Activated CD4-positive, alpha-beta memory T cell treated with anti-CD3 and anti-CD28 coated beads for 36 hours (primary cell): Measurements from ENCODE around the gene MLEC. TPM values are rescaled to one million over a fixed set of nuclear protein-coding genes. Genes with fewer than 3 reads are reported as not detected.

Experiments used
- CTCF ChIA-PET: fragments of 350-600 bp; sonication (Branson Sonifier 250); formaldehyde crosslinking; loops from one replicate; lab custom pipeline; 2021; ENCODE audit warnings: antibody characterized with exemption, inconsistent platforms; lab: Charles Lee
- POLR2A ChIA-PET: fragments of 350-600 bp; sonication (Branson Sonifier 250); formaldehyde crosslinking; loops from one replicate; lab custom pipeline; 2021; ENCODE audit warnings: antibody characterized with exemption; lab: Charles Lee
- DNase-seq: peaks from one replicate; pipeline ENCODE4 v3.0.0-alpha.2; 2020
- H3K27ac Mint-ChIP-seq: one replicate; pipeline ENCODE4 v1.8.0; 2021; ENCODE audit warnings: mixed read lengths
- H3K27me3 Mint-ChIP-seq: one replicate; pipeline ENCODE4 v1.8.0; 2021; ENCODE audit warnings: mixed read lengths
- H3K36me3 Mint-ChIP-seq: one replicate; pipeline ENCODE4 v1.8.0; 2021; ENCODE audit warnings: mixed read lengths
- H3K4me1 Mint-ChIP-seq: one replicate; pipeline ENCODE4 v1.8.0; 2021; ENCODE audit warnings: low read depth, mixed read lengths
- H3K4me3 Mint-ChIP-seq: one replicate; pipeline ENCODE4 v1.8.0; 2021; ENCODE audit warnings: mild to moderate bottlenecking, mixed read lengths
- H3K9me3 Mint-ChIP-seq: one replicate; pipeline ENCODE4 v1.8.0; 2021; ENCODE audit warnings: mixed read lengths
- intact Hi-C: fragments of 100-400 bp; cut with micrococcal nuclease; formaldehyde crosslinking; loops from one replicate; pipeline ENCODE4 v1.15.1; 2023
- total RNA-seq, 2 experiments: library from RNA; stranded (reverse); gene quantifications; one replicate each; pipeline ENCODE4 v1.2.3, GENCODE V29; 2021

MLEC gene
- total RNA-seq, 2 experiments from 2014 or later = 92.9 to 93.7 TPM

GRCh38 chr12:120685522-120685921 is 1.4 kb upstream of the MLEC start:
- peaks cover 3% of the 10 kb centered on the region for H3K36me3 Mint-ChIP-seq
- no peaks in the 10 kb centered on the region for H3K9me3 Mint-ChIP-seq
- intact Hi-C loops = loop anchor here (5.0 to 10.0 kb wide), 6 partner anchors 42 to 529 kb away; partner anchors contain the start of genes ACADS, P2RX4, RNU4-1 and RNU4-2
- H3K27me3 Mint-ChIP-seq = no peaks in the 10 kb centered on the region
- CTCF ChIA-PET = interaction anchor here (0.7 to 7.1 kb wide), 2 partner anchors 38 to 274 kb away, joined by 3 to 44 read pairs; no protein-coding TSS in a partner anchor
- no peak overlapping the region for H3K4me3 Mint-ChIP-seq
- H3K27ac Mint-ChIP-seq = no peak overlapping the region
- POLR2A ChIA-PET = interaction anchor here (0.6 to 2.4 kb wide), 5 partner anchors 8 to 350 kb away, joined by 3 to 15 read pairs (median 3); partner anchors contain the start of gene UNC119B
- no peak for DNase-seq
- peaks cover 39% of the 10 kb centered on the region for H3K4me1 Mint-ChIP-seq

DNA sequence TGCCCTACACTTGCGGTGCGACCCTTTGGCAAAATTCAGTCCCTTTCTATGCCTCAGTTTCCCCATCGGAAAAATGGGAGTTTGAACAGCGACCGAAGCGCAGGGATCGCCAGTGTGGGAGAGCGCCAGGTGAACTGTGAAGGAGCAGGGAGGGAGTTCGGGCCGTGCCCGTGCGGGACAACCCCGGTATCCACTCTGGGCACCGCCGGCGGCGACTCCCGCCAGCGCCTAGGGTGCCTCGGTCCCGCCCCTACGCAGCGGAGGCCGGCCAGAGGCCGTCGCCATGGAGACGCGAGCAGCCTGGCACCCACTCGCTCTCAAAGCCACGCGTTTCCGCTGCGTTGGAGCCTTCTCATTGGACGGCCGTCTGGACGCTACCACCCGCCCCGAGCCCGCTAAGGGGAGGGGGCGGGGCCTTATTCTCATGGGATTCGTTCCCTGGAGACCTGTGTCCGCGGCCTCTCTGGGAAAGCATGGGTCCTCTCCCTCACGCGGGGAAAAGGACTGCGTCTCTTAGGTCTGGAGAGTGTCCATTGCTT is 729 bp upstream of the MLEC start:
- Mint-ChIP-seq H3K4me1 (peaks cover 46% of the 10 kb centered on the region), H3K36me3 (peaks cover 3% of the 10 kb centered on the region), H3K4me3 (peak overlapping the region; percentile 81), H3K9me3 (no peaks in the 10 kb centered on the region), H3K27ac (peak overlapping the region; percentile 91), H3K27me3 (no peaks in the 10 kb centered on the region)
- peak; percentile 98 for DNase-seq
- ChIA-PET POLR2A (interaction anchor here (0.9 to 2.4 kb wide), 3 partner anchors 24 to 105 kb away, joined by 3 to 15 read pairs (median 4); partner anchors contain the start of genes CABP1, POP5 and UNC119B), CTCF (interaction anchor here (0.7 to 7.1 kb wide), 3 partner anchors 21 to 104 kb away, joined by 3 to 44 read pairs (median 10); partner anchors contain the start of gene POP5)
- intact Hi-C loops = loop anchor here (1.0 to 10.0 kb wide), 14 partner anchors 25 to 715 kb away; partner anchors contain the start of genes ACADS, COX6A1, P2RX4 and POP5

- ChIA-PET POLR2A (interaction anchor here (1.4 to 2.4 kb wide), 3 partner anchors 9 to 106 kb away, joined by 3 to 15 read pairs (median 4); partner anchors contain the start of genes POP5 and UNC119B), CTCF (interaction anchor here (1.3 to 7.1 kb wide), 3 partner anchors 24 to 105 kb away, joined by 3 to 44 read pairs (median 11); no protein-coding TSS in a partner anchor)
- peak overlapping the region; percentile 42 for H3K27ac Mint-ChIP-seq
- peaks cover 57% of the 10 kb centered on the region for H3K4me1 Mint-ChIP-seq
- no peaks in the 10 kb centered on the region for H3K9me3 Mint-ChIP-seq
- no peaks in the 10 kb centered on the region for H3K27me3 Mint-ChIP-seq
- intact Hi-C loops = loop anchor here (2.0 to 10.0 kb wide), 11 partner anchors 40 to 713 kb away; partner anchors contain the start of genes ACADS, COX6A1, P2RX4 and RNF10
- H3K36me3 Mint-ChIP-seq = peaks cover 3% of the 10 kb centered on the region
- DNase-seq = peak; percentile 60
- H3K4me3 Mint-ChIP-seq = peak overlapping the region; percentile 90
Measured at GRCh38 chr12:120687578-120688289, 785 bp downstream of the MLEC start.

- no peaks in the 10 kb centered on the region for H3K27me3 Mint-ChIP-seq
- no peaks in the 10 kb centered on the region for H3K9me3 Mint-ChIP-seq
- DNase-seq = no peak
- H3K36me3 Mint-ChIP-seq = peaks cover 5% of the 10 kb centered on the region
- H3K4me1 Mint-ChIP-seq = peaks cover 60% of the 10 kb centered on the region
- H3K27ac Mint-ChIP-seq = no peak overlapping the region
- intact Hi-C loops = loop anchor here (5.0 to 10.0 kb wide), 6 partner anchors 39 to 526 kb away; partner anchors contain the start of genes ACADS, P2RX4, RNU4-1 and RNU4-2
- H3K4me3 Mint-ChIP-seq = peak overlapping the region; percentile 90
- ChIA-PET CTCF (interaction anchor here (1.3 to 7.1 kb wide), 4 partner anchors 23 to 283 kb away, joined by 3 to 44 read pairs (median 8); no protein-coding TSS in a partner anchor), POLR2A (interaction anchor here (1.4 kb wide), 1 partner anchor 10 kb away, joined by 3 read pairs; no protein-coding TSS in a partner anchor)
Measured at GRCh38 chr12:120688527-120689071, 1.6 kb downstream of the MLEC start.

GRCh38 chr12:120689397-120690082 is 2.6 kb downstream of the MLEC start:
- DNase-seq = no peak
- Mint-ChIP-seq H3K4me3 (peak overlapping the region; percentile 90), H3K27ac (no peak overlapping the region), H3K27me3 (no peaks in the 10 kb centered on the region), H3K4me1 (peaks cover 58% of the 10 kb centered on the region), H3K9me3 (no peaks in the 10 kb centered on the region), H3K36me3 (peaks cover 11% of the 10 kb centered on the region)
- intact Hi-C loops = loop anchor here (5.0 to 10.0 kb wide), 6 partner anchors 38 to 525 kb away; partner anchors contain the start of genes ACADS, P2RX4, RNU4-1 and RNU4-2
- ChIA-PET CTCF (interaction anchor here (2.2 to 7.1 kb wide), 3 partner anchors 42 to 282 kb away, joined by 6 to 44 read pairs (median 11); no protein-coding TSS in a partner anchor), POLR2A (no interaction called here)

- H3K27me3 Mint-ChIP-seq = no peaks in the 10 kb centered on the region
- DNase-seq = no peak
- H3K9me3 Mint-ChIP-seq = no peaks in the 10 kb centered on the region
- intact Hi-C loops = no loop called here
- H3K27ac Mint-ChIP-seq = no peak overlapping the region
- POLR2A ChIA-PET = no interaction called here
- CTCF ChIA-PET = interaction anchor here (2.2 to 7.1 kb wide), 2 partner anchors 42 to 282 kb away, joined by 6 to 44 read pairs; no protein-coding TSS in a partner anchor
- peaks cover 53% of the 10 kb centered on the region for H3K4me1 Mint-ChIP-seq
- peaks cover 16% of the 10 kb centered on the region for H3K36me3 Mint-ChIP-seq
- no peak overlapping the region for H3K4me3 Mint-ChIP-seq
Measured at GRCh38 chr12:120690083-120690450, 3.1 kb downstream of the MLEC start.

DNA sequence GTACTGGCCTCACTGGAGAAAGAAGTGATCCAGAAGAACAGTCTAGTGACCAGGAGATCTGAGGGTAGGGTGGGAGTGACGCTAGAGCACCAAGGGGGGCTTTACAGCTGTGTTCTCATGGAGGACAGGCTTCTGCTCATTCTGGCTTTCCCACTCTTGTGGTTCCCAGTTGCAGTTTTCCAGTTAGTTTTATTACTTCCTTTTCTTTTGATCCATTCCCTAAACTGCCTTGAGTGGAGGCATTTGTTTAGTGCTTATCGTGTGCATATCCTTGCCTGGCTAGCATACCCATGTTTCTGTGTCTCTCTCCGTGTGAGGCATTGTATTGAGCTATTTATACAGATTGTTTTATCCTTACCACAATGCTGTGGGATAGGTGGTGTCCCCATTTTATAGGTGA is 4.0 kb downstream of the MLEC start:
- intact Hi-C loops = no loop called here
- no peaks in the 10 kb centered on the region for H3K9me3 Mint-ChIP-seq
- ChIA-PET POLR2A (interaction anchor here (0.6 kb wide), 1 partner anchor 545 kb away, joined by 5 read pairs; no protein-coding TSS in a partner anchor), CTCF (interaction anchor here (2.2 to 7.1 kb wide), 2 partner anchors 43 to 281 kb away, joined by 6 to 44 read pairs; no protein-coding TSS in a partner anchor)
- no peaks in the 10 kb centered on the region for H3K27me3 Mint-ChIP-seq
- peaks cover 18% of the 10 kb centered on the region for H3K36me3 Mint-ChIP-seq
- no peak for DNase-seq
- H3K4me1 Mint-ChIP-seq = peaks cover 49% of the 10 kb centered on the region
- no peak overlapping the region for H3K4me3 Mint-ChIP-seq
- no peak overlapping the region for H3K27ac Mint-ChIP-seq

DNA sequence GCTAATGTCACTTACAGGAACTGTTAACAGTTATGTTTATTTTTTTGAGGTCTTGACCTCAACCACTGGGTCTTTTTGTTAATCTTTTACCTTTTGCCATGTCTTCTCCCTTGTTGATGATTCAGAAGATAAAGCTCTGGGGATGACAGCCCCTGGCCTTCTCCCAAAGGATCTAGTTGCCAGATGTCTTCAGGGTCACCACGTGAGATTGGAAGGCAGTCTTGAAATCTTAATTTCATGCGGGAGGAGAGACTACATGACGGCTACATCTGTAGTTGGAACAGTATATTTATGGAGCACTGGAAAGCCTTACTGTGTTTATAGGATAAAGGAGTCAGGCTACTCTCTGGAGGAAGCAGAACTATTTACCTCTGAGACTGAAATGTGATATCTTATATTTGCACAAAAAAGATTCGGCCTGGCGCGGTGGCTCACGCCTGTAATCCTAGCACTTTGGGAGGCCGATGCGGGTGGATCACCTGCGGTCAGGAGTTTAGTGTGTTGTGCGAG is 5.6 kb downstream of the MLEC start:
- intact Hi-C loops = no loop called here
- H3K4me3 Mint-ChIP-seq = no peak overlapping the region
- CTCF ChIA-PET = interaction anchor here (7.1 kb wide), 1 partner anchor 45 kb away, joined by 44 read pairs; no protein-coding TSS in a partner anchor

GRCh38 chr12:120693848-120694247 is 6.9 kb downstream of the MLEC start:
- ChIA-PET CTCF (no interaction called here), POLR2A (no interaction called here)
- intact Hi-C loops = no loop called here
- Mint-ChIP-seq H3K36me3 (peaks cover 31% of the 10 kb centered on the region), H3K4me1 (peaks cover 36% of the 10 kb centered on the region), H3K4me3 (no peak overlapping the region), H3K27me3 (no peaks in the 10 kb centered on the region), H3K9me3 (no peaks in the 10 kb centered on the region), H3K27ac (no peak overlapping the region)
- DNase-seq = no peak

More for the DNA sequence above, 5.6 kb downstream of the MLEC start:
- DNase-seq = no peak
- no peaks in the 10 kb centered on the region for H3K9me3 Mint-ChIP-seq
- POLR2A ChIA-PET = no interaction called here
- H3K27ac Mint-ChIP-seq = no peak overlapping the region
- H3K4me1 Mint-ChIP-seq = peaks cover 49% of the 10 kb centered on the region
- H3K36me3 Mint-ChIP-seq = peaks cover 29% of the 10 kb centered on the region
- no peaks in the 10 kb centered on the region for H3K27me3 Mint-ChIP-seq

DNA sequence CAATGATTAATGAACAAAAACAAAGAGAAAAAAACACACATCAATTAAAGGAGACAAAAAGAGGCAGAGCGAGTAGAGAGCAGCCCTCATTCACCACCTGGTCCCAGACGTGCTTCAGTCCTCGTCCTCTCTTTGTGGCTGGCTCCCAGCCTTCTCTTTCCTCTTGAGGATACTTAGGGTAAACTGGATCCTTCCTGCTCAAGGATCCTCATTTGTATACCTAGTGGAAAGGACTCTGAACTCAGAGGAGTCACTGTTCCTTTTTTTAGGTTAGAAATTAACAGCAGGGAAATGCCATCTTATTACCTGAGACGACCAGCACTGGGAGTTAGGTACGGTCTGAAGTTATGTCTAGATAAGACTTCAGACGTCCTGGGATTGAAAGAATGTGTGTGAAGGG is 9.7 kb downstream of the MLEC start:
- ChIA-PET POLR2A (no interaction called here), CTCF (interaction anchor here (4.7 kb wide), 1 partner anchor 47 kb away, joined by 25 read pairs; no protein-coding TSS in a partner anchor)
- Mint-ChIP-seq H3K36me3 (peaks cover 46% of the 10 kb centered on the region), H3K27me3 (no peaks in the 10 kb centered on the region), H3K4me1 (peaks cover 10% of the 10 kb centered on the region), H3K27ac (no peak overlapping the region), H3K9me3 (no peaks in the 10 kb centered on the region), H3K4me3 (no peak overlapping the region)
- intact Hi-C loops = no loop called here
- no peak for DNase-seq
